Gastroesophageal sphincter (tissue), 3 donors: ENCODE data around the gene LPCAT1.

Source experiments
- CTCF ChIP-seq, 4 experiments: fragments of 200-600 bp in 2 of 4; fragments of 450-650 bp in 2 of 4; sonication (generic) in 1 of 4; IDR thresholded peaks; one replicate each; pipeline ENCODE4 v1.5.1; 2017 to 2019; ENCODE audit warnings: antibody characterized with exemption in 4 of 4, mild to moderate bottlenecking in 2 of 4, moderate library complexity in 2 of 4
- POLR2A ChIP-seq, 2 donors: fragments of 450-650 bp; IDR thresholded peaks; one replicate each; pipeline ENCODE4 v1.6.1; 2017; ENCODE audit warnings: antibody characterized with exemption in 2 of 2, mild to moderate bottlenecking in 2 of 2, moderate library complexity in 1 of 2
- POLR2AphosphoS5 ChIP-seq: sonication (generic); formaldehyde crosslinking; IDR thresholded peaks from one replicate; pipeline ENCODE4 v1.6.1; 2017; ENCODE audit warnings: antibody characterized with exemption

- TF ChIP-seq CTCF (IDR thresholded peaks at IDR 0.05) (no peak), POLR2A (IDR thresholded peaks at IDR 0.05) (no peak), POLR2AphosphoS5 (no peak)
Measured at GRCh38 chr5:1442222-1443145, 81.3 kb downstream of the LPCAT1 start.
